Panc1 (cell line): ENCODE data around the gene PCYT2. TPM values are rescaled to one million over a fixed set of nuclear protein-coding genes. Genes with fewer than 3 reads are reported as not detected.

Experiments used
- ATAC-seq: fragments of 200-7000 bp; cut with Tn5 transposase; 2 replicates; pipeline ENCODE4 v1.9.1; 2020; ENCODE audit warnings: mild to moderate bottlenecking, moderate library complexity
- BruUV-seq: library from RNA; stranded (reverse); fragments of 400-500 nt; replicated peaks from 2 replicates; lab custom pipeline; 2021; lab: Mats Ljungman, UMichigan
- CTCF ChIA-PET: fragments of 300-600 bp; sonication (Branson Sonifier 250); formaldehyde crosslinking; loops from one replicate; lab custom pipeline; 2022; ENCODE audit warnings: antibody characterized with exemption; lab: Charles Lee
- POLR2A ChIA-PET: fragments of 300-600 bp; sonication (Branson Sonifier 250); formaldehyde crosslinking; loops from one replicate; lab custom pipeline; 2022; ENCODE audit warnings: antibody characterized with exemption; lab: Charles Lee
- DNase-seq: peaks from one replicate; pipeline ENCODE4 v3.0.0-alpha.2; 2010; ENCODE audit warnings: low read depth, low spot score
- H3K27ac ChIP-seq: 2 replicates; pipeline ENCODE4 v1.5.1; 2011; ENCODE audit warnings: mild to moderate bottlenecking, low read length, inconsistent platforms
- H3K27me3 ChIP-seq: fragments of 200-500 bp; sonication (Bioruptor generic); 2 replicates; pipeline ENCODE4 v1.6.0; 2014; ENCODE audit warnings: low read length, inconsistent platforms; ENCODE audit not compliant: control insufficient read depth, insufficient read depth
- H3K36me3 ChIP-seq: fragments of 200-500 bp; sonication (Bioruptor generic); 2 replicates; pipeline ENCODE4 v1.5.1; 2014; ENCODE audit warnings: inconsistent platforms, mild to moderate bottlenecking, low read length, moderate library complexity; ENCODE audit not compliant: control insufficient read depth, insufficient read depth
- H3K4me1 ChIP-seq: 2 replicates; pipeline ENCODE4 v1.5.1; 2011; ENCODE audit warnings: inconsistent platforms, mild to moderate bottlenecking, low read length, moderate library complexity; ENCODE audit not compliant: control insufficient read depth, insufficient read depth
- H3K4me3 ChIP-seq, 2 experiments: 2 replicates each; pipeline ENCODE4 v1.5.1; 2011 to 2012; ENCODE audit warnings: low read depth in 2 of 2, low read length in 2 of 2, mild to moderate bottlenecking in 2 of 2, inconsistent platforms in 1 of 2, moderate library complexity in 1 of 2
- H3K9me3 ChIP-seq: fragments of 200-500 bp; sonication (Bioruptor generic); 2 replicates; pipeline ENCODE4 v1.5.1; 2014; ENCODE audit warnings: low read depth, mild to moderate bottlenecking, inconsistent platforms, low read length, moderate library complexity; ENCODE audit not compliant: control insufficient read depth, insufficient read depth
- SIN3A ChIP-seq: IDR thresholded peaks from 2 replicates; pipeline ENCODE4 v1.6.1; 2012; ENCODE audit warnings: low read depth, mild to moderate bottlenecking, low read length, moderate library complexity, borderline replicate concordance; ENCODE audit not compliant: insufficient read depth
- in situ Hi-C: cut with HindIII; loops from 2 replicates; pipeline ENCODE4 v1.10.0; 2016; ENCODE audit warnings: low sequenced_read_pairs, low pct_unique_long_range_greater_than_20kb
- intact Hi-C: fragments of 100-400 bp; cut with micrococcal nuclease; formaldehyde crosslinking; loops from one replicate; pipeline ENCODE4 v1.10.0; 2022; ENCODE audit not compliant: unreplicated experiment
- total RNA-seq: library from RNA; stranded (reverse); gene quantifications from one replicate; pipeline ENCODE4 v1.2.1, GENCODE V29; 2021; ENCODE audit not compliant: unreplicated experiment

The PCYT2 gene
- total RNA-seq, 1 experiment from 2014 or later, result 91.2 TPM

- H3K27ac ChIP-seq, result no peak overlapping the region
- no TSS peak for BruUV-seq
- no peak for TF ChIP-seq SIN3A
- ChIA-PET CTCF (no interaction called here), POLR2A (no interaction called here)
- in situ Hi-C loops, result no loop called here
- no peak for DNase-seq
- H3K4me1 ChIP-seq, result no peaks in the 10 kb centered on the region
- no peaks in the 10 kb centered on the region for H3K9me3 ChIP-seq
- no peaks in the 10 kb centered on the region for H3K27me3 ChIP-seq
- H3K4me3 ChIP-seq, result no peak overlapping the region
- no peak for ATAC-seq
- H3K36me3 ChIP-seq, result no peaks in the 10 kb centered on the region; the same call in 1 of the 2 replicates
- intact Hi-C loops, result no loop called here
Observed at GRCh38 chr17:81851423-81851822, 59.8 kb downstream of the PCYT2 start.

Other genes starting within 250 kb of the PCYT2 start
- gene OXLD1, start 244.8 kb downstream of the PCYT2 start, total RNA-seq, result 42.8 TPM
- gene CCDC137, start 244.7 kb downstream of the PCYT2 start, total RNA-seq, result 74.6 TPM
- gene ARL16, start 227.6 kb downstream of the PCYT2 start, total RNA-seq, result 52.7 TPM
- 240 TPM for gene HGS, start 227.4 kb downstream of the PCYT2 start, total RNA-seq
- gene MRPL12, start 208.0 kb downstream of the PCYT2 start, total RNA-seq, result 157 TPM
- gene SLC25A10, start 199.1 kb downstream of the PCYT2 start, total RNA-seq, result 81.2 TPM
- 1.6 TPM for gene GCGR, start 107.2 kb downstream of the PCYT2 start, total RNA-seq
- gene MCRIP1, start 78.1 kb downstream of the PCYT2 start, total RNA-seq, result 115 TPM
- not detected for gene PPP1R27, start 76.3 kb downstream of the PCYT2 start, total RNA-seq
- gene P4HB, start 50.9 kb downstream of the PCYT2 start, total RNA-seq, result 759 TPM
- 420 TPM for gene ARHGDIA, start 40.1 kb downstream of the PCYT2 start, total RNA-seq
- gene ALYREF, start 19.8 kb downstream of the PCYT2 start, total RNA-seq, result 253 TPM
- gene ANAPC11, start 19.7 kb downstream of the PCYT2 start, total RNA-seq, result 218 TPM
- 3.9 TPM for gene NPB, start 9.2 kb downstream of the PCYT2 start, total RNA-seq
- gene SIRT7, start 6.8 kb upstream of the PCYT2 start, total RNA-seq, result 82.5 TPM
- 57.0 TPM for gene MAFG, start 16.3 kb upstream of the PCYT2 start, total RNA-seq
- gene PYCR1, start 25.9 kb upstream of the PCYT2 start, total RNA-seq, result 212 TPM
- gene MYADML2, start 35.8 kb upstream of the PCYT2 start, total RNA-seq, result not detected
- gene NOTUM, start 49.8 kb upstream of the PCYT2 start, total RNA-seq, result 2.0 TPM
- gene ASPSCR1, start 66.2 kb upstream of the PCYT2 start, total RNA-seq, result 64.7 TPM
- 187 TPM for gene CENPX, start 111.5 kb upstream of the PCYT2 start, total RNA-seq
- gene LRRC45, start 111.9 kb upstream of the PCYT2 start, total RNA-seq, result 29.9 TPM
- gene RAC3, start 120.3 kb upstream of the PCYT2 start, total RNA-seq, result 39.4 TPM
- gene DCXR, start 126.3 kb upstream of the PCYT2 start, total RNA-seq, result 128 TPM
- gene RFNG, start 140.4 kb upstream of the PCYT2 start, total RNA-seq, result 43.4 TPM
- 175 TPM for gene GPS1, start 140.5 kb upstream of the PCYT2 start, total RNA-seq
- 115 TPM for gene DUS1L, start 154.4 kb upstream of the PCYT2 start, total RNA-seq
- 956 TPM for gene FASN, start 186.8 kb upstream of the PCYT2 start, total RNA-seq